Measurements from ENCODE around the gene FAIM2. TPM values are rescaled to one million over a fixed set of nuclear protein-coding genes. Genes with fewer than 3 reads are reported as not detected.

Gene FAIM2
- total RNA-seq, 1 donor from 2014 or later: not detected

- peaks cover 6% of the 10 kb centered on the region for H3K27me3 Mint-ChIP-seq (ENCODE audit: unreplicated experiment)
- H3K9me3 Mint-ChIP-seq (ENCODE audit: unreplicated experiment): no peaks in the 10 kb centered on the region
- no peak for DNase-seq (ENCODE audit: low spot score)
- peaks cover 16% of the 10 kb centered on the region for H3K4me1 Mint-ChIP-seq (ENCODE audit: unreplicated experiment)
- H3K36me3 Mint-ChIP-seq (ENCODE audit: low read depth, unreplicated experiment): no peaks in the 10 kb centered on the region
- no peak for TF ChIP-seq CTCF (IDR thresholded peaks at IDR 0.05; ENCODE audit: unreplicated experiment)
- no peak overlapping the region for H3K4me3 Mint-ChIP-seq (ENCODE audit: unreplicated experiment)
- no peak overlapping the region for H3K27ac Mint-ChIP-seq (ENCODE audit: unreplicated experiment)
Observed at GRCh38 chr12:49946497-49946896, 42.8 kb upstream of the FAIM2 start.

- TF ChIP-seq CTCF (IDR thresholded peaks at IDR 0.05; ENCODE audit: unreplicated experiment): no peak
- peaks cover 16% of the 10 kb centered on the region for H3K4me1 Mint-ChIP-seq (ENCODE audit: unreplicated experiment)
- DNase-seq (ENCODE audit: low spot score): no peak
- no peak overlapping the region for H3K4me3 Mint-ChIP-seq (ENCODE audit: unreplicated experiment)
- H3K36me3 Mint-ChIP-seq (ENCODE audit: low read depth, unreplicated experiment): no peaks in the 10 kb centered on the region
- no peaks in the 10 kb centered on the region for H3K9me3 Mint-ChIP-seq (ENCODE audit: unreplicated experiment)
- no peak overlapping the region for H3K27ac Mint-ChIP-seq (ENCODE audit: unreplicated experiment)
- peaks cover 2% of the 10 kb centered on the region for H3K27me3 Mint-ChIP-seq (ENCODE audit: unreplicated experiment)
Observed at GRCh38 chr12:49946086-49946485, 42.4 kb upstream of the FAIM2 start.

DNA sequence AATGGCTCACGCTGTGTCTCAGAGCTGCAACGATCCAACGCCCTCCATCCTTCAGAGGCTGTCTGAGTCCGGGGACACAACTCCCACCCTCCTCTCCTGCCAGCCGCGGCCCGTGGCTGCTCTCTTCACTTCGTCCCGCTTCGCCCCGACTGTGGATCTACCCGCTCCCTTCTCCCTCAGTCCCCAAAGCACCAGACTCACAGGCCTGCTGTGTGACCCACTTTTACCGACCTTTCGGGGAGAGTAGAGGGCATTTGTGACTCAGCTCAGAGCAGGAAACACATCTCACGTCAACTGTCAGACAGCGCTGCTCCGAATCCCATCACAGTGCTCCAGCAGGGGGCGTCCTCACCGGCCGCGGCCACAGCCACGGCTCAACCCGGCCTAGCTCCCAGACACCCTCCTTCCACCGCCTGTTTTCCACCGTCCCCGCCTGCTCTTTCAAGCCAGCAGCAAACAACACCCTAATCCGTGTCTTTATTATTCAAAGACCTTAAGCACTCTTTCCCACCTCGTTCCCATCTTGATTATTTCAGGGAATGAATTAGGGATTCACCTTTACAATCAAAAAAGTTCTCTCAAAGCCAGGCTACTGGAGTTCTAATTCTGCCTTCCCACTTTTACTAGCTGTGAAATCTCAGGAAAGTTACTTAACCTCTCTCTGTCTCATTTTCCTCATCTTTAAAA is 41.8 kb upstream of the FAIM2 start:
- Mint-ChIP-seq H3K4me1 (ENCODE audit: unreplicated experiment) (peaks cover 14% of the 10 kb centered on the region), H3K9me3 (ENCODE audit: unreplicated experiment) (no peaks in the 10 kb centered on the region), H3K36me3 (ENCODE audit: low read depth, unreplicated experiment) (no peaks in the 10 kb centered on the region), H3K4me3 (ENCODE audit: unreplicated experiment) (peak overlapping the region; percentile 73), H3K27ac (ENCODE audit: unreplicated experiment) (peak overlapping the region; percentile 62), H3K27me3 (ENCODE audit: unreplicated experiment) (peaks cover under 1% of the 10 kb centered on the region)
- peak; percentile 86 for TF ChIP-seq CTCF (IDR thresholded peaks at IDR 0.05; ENCODE audit: unreplicated experiment)
- peak; percentile 88 for DNase-seq (ENCODE audit: low spot score)

- no peak for TF ChIP-seq CTCF (IDR thresholded peaks at IDR 0.05; ENCODE audit: unreplicated experiment)
- peaks cover 14% of the 10 kb centered on the region for H3K4me1 Mint-ChIP-seq (ENCODE audit: unreplicated experiment)
- DNase-seq (ENCODE audit: low spot score): no peak
- no peaks in the 10 kb centered on the region for H3K36me3 Mint-ChIP-seq (ENCODE audit: low read depth, unreplicated experiment)
- peaks cover 2% of the 10 kb centered on the region for H3K27me3 Mint-ChIP-seq (ENCODE audit: unreplicated experiment)
- H3K4me3 Mint-ChIP-seq (ENCODE audit: unreplicated experiment): no peak overlapping the region
- H3K9me3 Mint-ChIP-seq (ENCODE audit: unreplicated experiment): no peaks in the 10 kb centered on the region
- no peak overlapping the region for H3K27ac Mint-ChIP-seq (ENCODE audit: unreplicated experiment)
Observed at GRCh38 chr12:49944718-49945117, 41.0 kb upstream of the FAIM2 start.

GRCh38 chr12:49944046-49944445 is 40.3 kb upstream of the FAIM2 start:
- no peaks in the 10 kb centered on the region for H3K36me3 Mint-ChIP-seq (ENCODE audit: low read depth, unreplicated experiment)
- peaks cover 2% of the 10 kb centered on the region for H3K27me3 Mint-ChIP-seq (ENCODE audit: unreplicated experiment)
- H3K27ac Mint-ChIP-seq (ENCODE audit: unreplicated experiment): no peak overlapping the region
- no peaks in the 10 kb centered on the region for H3K9me3 Mint-ChIP-seq (ENCODE audit: unreplicated experiment)
- no peak overlapping the region for H3K4me3 Mint-ChIP-seq (ENCODE audit: unreplicated experiment)
- no peak for DNase-seq (ENCODE audit: low spot score)
- no peak for TF ChIP-seq CTCF (IDR thresholded peaks at IDR 0.05; ENCODE audit: unreplicated experiment)
- peaks cover 14% of the 10 kb centered on the region for H3K4me1 Mint-ChIP-seq (ENCODE audit: unreplicated experiment)

Measured in endothelial cell (in vitro differentiated cells).